NCI-H1436 (cell line): ENCODE measurements around the gene SIK2.
A peak's percentile ranks its signal among the peaks of the same experiment; 100 is the strongest.
"Not testable (repeated sequence)": the region's sequence is repeated elsewhere in the genome, so short reads cannot be mapped to it uniquely, and the experiment has no call there.

Source experiments
- DNase-seq: peaks from one replicate; lab custom pipeline; 2025; lab: John Stamatoyannopoulos, UW

Gene SIK2

GRCh38 chr11:111759778-111760407 is 157.6 kb downstream of the SIK2 start:
- DNase-seq = no peak

- DNase-seq = no peak
These were observed 158.8 kb downstream of the SIK2 start for GRCh38 chr11:111761036-111761435.

GRCh38 chr11:111762526-111762925 is 160.3 kb downstream of the SIK2 start:
- no peak for DNase-seq

GRCh38 chr11:111762981-111763643 is 160.9 kb downstream of the SIK2 start:
- no peak for DNase-seq

GRCh38 chr11:111764621-111765020 is 162.4 kb downstream of the SIK2 start:
- no peak for DNase-seq

- DNase-seq = no peak
These were observed 163.2 kb downstream of the SIK2 start for GRCh38 chr11:111765320-111765983.

- DNase-seq = peak; percentile 42
These were observed 164.0 kb downstream of the SIK2 start, which contains the start of gene PPP2R1B for GRCh38 chr11:111765984-111766833. Gene PPP2R1B, minus strand, starts transcription at chr11:111766389. Its CDS starts 28 bp downstream, at chr11:111766361.

GRCh38 chr11:111766834-111767142 is 164.5 kb downstream of the SIK2 start:
- no peak for DNase-seq

GRCh38 chr11:111770581-111771134 is 168.4 kb downstream of the SIK2 start:
- no peak for DNase-seq

GRCh38 chr11:111771205-111771604 is 169.0 kb downstream of the SIK2 start:
- not testable (repeated sequence) for DNase-seq

- no peak for DNase-seq
These were observed 170.3 kb downstream of the SIK2 start for GRCh38 chr11:111772535-111772934.

GRCh38 chr11:111774955-111775710 is 172.9 kb downstream of the SIK2 start:
- no peak for DNase-seq

- no peak for DNase-seq
These were observed 174.3 kb downstream of the SIK2 start for GRCh38 chr11:111776398-111777093.

- DNase-seq = peak; percentile 64
These were observed 175.1 kb downstream of the SIK2 start for GRCh38 chr11:111777094-111778046.

- no peak for DNase-seq
These were observed 175.9 kb downstream of the SIK2 start for GRCh38 chr11:111778047-111778558.

GRCh38 chr11:111779118-111779517 is 176.9 kb downstream of the SIK2 start:
- DNase-seq = no peak
